Measurements from ENCODE around the gene RTN4.
"Not testable (repeated sequence)": the region's sequence is repeated elsewhere in the genome, so short reads cannot be mapped to it uniquely, and the experiment has no call there.

RTN4 gene

DNA sequence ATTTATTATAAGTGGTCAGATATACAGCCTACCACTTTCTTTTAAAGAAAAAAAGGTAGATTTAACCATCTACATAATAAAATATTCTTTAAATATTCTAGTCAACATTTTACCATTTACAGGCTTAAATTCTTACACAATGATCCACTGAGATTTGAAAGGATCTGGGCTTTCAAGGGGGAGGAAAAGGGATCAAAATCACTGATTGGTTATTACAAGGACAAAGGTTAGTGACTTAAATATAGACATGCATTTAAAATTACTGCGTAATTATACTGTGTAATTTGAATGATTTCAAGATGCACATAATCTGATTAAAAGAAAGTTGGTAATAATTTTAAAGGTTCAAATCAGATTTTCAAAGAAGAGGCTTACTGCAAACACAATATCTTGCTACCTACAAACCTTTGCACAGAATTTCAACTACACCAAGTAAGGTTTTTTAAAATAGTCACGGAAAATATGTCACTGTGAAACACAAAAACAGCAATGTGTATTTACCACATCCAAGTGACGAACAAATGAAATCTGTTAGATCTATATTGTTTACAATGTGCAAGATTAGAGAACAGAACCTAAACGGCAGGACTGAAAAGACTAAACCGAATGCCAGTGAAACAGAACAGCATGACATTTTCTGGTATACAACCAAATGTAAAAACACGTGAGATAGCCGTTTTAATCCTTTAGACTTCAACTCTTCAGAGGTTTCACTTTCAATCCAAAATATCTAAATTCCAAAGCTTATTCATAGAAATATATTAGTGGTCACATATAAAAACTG is 40.8 kb downstream of the RTN4 start:
- no peak for DNase-seq

DNA sequence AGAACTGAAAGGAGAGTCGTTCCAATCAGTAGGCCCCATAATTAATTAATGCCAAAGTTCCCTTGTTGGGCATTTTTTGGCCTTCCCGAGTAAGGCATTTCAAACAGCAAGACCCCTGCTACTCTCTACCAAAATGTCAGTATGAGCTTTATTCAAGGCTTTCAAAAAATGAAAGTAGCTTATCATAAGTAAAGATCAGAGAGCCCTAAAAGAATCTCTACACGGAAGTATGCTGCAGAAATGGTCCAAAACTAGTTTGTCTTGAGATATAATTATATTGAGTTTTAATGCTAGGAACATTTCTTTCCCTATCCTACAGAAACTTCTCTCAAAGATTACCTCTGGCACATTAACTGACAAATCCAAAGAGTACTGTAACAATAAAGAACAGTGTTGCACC is 43.9 kb downstream of the RTN4 start:
- no peak for DNase-seq

DNA sequence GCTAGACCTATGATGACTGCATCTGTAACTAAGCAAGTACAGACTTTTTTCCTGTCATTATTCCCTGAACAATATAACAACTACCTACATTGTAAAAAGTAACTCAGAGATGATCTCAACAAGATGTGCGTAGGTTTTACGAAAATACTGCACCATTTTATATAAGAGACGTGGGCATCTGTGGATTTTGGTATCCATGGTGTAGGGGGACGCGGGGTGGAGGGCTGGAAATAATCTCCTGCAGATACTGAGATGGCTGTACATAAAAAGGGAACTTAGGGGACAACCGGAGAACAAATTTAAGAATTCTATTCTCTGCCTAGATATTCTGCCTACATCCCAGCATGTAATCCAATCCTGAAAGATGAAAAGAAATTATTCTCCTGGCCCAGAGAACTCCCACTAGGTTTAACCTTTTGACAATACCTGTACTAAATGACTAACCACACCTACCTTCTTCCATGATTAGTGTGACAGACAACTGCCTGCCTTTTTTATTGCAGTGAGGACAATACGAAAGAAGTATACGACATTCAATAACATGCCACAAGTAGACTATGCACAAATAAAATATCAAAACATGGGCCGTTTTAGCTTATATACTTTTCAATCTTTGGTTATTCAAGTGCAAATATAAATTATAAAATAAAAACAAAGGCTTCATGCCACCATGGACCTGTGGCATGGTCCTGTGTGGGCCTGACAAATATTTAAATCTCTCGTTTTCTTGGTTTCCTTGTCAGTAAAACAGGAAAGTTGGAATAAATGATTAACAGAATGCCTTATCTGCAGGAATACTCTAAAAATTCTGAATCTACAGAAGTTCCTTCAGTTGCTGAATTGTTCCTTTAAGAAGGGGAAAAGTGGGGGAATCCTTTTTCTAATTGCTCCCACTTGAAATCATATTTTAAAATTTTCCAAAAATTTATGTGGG is 46.3 kb downstream of the RTN4 start:
- no peak for DNase-seq

DNA sequence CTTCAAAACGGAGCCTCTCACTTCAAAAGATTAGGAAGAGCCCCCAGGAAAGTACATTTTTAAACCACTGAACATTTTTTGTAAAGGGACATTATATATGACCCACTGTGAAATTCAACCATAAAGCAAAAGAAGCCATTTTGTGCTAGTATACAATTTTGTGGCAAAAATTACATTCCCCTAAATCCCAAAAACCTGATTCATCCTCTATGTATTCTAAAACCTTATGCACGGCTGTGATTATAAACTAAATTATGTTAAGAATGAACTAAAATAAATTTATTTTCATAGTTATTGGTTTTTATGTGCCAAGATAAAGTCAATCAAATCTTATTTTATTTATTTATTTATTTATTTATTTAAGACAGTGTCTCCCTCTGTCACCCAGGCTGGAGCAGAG is 48.5 kb downstream of the RTN4 start:
- DNase-seq, result no peak

DNA sequence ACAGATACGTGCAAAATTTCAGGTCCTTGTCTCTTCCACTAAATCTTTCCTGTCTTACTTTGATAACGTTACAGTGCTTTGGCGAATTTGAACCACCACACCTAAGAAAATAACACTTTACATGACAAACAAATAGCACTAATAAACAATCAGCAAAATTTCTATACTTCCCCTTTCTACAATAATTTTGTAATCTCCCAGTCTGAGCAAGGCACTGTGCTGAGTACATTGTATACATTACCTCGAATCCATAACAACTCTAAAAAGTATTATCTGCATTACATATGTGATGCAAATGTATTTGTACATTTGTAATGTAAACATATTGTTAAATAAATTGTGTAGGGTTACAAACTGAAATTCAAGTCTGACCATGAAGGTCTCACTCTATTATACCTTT is 49.9 kb downstream of the RTN4 start:
- peak; percentile 22 to 63 (median 60) for DNase-seq

DNA sequence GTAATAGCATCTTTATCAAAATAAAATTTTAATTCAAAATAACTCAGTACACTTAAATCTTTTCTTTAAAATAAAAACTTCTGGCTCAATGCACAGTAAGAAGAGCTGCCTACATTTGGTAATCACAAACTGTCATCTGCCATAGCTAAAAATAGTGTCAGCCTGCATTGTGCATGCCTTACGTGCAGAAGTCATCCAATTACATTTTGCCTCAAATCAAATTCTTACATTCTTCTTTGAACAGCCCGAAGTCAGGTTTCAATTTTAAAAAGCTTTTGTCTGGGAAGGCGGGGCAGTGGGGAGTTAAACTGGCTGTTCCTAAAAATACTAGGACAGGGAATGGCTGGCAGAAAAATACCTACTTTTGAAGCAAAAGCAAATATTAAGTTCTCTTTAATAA is 51.1 kb downstream of the RTN4 start:
- DNase-seq, result peak; percentile 14 to 57 (median 36)

DNA sequence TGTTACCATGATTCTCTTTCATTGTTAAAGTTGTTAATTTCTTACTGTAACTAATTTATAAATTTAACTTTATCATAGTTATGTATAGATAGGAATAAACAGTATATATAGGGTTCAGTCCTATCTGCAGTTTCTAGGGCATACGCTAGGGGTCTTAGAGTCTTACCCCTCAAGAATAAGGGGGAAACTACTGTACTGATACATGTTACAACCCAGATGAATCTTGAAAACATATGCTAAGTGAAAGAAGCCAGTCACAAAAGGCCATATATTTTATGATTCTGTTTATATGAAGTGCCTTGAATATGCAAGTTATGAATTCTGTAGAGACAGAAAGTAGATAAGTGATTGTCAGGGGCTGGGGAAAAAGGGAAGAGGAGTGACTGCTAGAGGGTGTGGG is 52.4 kb downstream of the RTN4 start:
- DNase-seq, result no peak

DNA sequence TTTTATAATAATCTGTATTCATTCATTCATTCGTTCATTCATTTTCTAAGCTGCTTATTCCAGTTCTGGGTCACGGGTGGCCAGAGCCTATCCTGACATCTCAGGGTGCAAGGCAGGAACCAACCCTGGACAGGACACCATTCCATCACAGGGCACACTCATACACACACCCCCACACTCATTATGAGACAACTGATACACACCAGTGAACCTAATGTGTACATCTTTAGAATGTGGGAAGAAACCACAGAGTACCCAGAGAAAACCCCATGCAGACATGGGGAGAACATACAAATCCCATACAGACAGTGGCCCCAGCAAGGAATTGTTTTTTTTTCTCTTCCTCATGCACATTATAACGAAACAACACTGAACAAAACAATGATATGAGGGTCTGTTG is 54.7 kb downstream of the RTN4 start:
- no peak for DNase-seq

DNA sequence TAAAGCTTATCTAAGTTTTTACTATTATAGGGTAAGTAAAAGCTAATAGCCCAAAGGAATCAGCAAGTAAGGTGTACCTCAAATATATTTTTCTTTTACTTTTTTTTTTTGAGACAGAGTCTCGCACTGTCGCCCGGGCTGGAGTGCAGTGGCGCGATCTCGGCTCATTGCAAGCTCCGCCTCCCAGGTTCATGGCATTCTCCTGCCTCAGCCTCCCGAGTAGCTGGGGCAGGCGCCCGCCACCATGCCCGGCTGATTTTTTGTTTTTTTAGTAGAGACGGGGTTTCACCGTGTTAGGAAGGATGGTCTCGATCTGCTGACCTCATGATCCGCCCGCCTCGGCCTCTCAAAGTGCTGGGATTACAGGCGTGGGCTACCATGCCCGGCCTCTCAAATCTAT is 59.6 kb downstream of the RTN4 start:
- DNase-seq, result not testable (repeated sequence)

DNA sequence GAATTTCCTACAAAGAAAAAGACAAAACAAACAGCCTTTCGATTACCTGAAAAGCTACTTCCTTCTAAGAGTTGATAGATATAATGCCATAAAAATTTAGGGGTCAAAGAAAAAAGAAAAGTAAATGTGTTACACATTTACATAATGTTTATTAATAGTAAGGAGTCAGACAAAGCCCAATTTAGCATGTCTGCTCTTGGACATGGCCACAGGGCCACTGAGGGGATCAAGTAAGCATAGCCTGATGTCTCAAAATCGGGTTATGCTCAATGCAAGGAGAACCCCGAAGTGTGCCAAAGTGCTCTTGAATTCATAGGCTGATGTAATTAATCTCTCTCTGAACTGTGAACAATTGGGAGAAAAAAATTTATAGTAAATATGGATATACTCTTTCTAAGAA is 61.6 kb downstream of the RTN4 start:
- no peak for DNase-seq

DNA sequence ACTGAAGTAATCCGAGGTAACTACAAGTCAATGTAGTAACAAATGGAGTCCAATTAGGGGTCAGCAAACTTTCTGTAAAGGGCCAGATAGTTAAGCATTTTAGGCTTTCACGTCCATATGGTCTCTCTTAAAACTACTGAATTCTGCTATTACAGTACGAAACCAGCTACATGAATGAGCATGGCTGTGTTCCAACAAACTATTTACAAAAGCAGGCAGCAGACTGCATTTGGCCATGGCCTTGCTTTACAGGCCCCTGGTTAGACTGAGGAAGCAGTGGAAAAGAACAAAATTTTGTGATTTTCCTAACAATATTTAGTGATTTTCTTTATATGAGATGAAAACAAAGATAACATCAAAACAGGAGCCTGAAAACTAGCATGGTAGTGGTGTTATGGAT is 64.0 kb downstream of the RTN4 start:
- DNase-seq, result no peak

DNA sequence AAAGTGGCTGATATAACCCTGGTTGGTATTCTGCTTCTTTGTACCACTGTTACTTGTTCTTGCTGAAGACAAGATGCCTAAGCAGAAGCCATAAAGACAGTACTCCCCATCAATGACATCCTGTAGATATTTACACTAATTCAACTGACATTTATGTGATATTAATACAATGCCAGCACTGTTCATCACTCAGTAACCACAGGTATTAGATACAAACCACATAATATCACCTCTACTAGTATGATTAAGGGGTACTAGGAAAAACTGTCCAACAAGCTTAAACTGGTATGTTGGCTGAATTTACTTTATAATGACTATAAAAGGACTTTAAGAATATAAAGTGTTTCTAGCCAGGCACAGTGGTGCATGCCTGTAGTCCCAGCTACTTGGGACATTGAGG is 65.8 kb downstream of the RTN4 start:
- DNase-seq, result no peak

DNA sequence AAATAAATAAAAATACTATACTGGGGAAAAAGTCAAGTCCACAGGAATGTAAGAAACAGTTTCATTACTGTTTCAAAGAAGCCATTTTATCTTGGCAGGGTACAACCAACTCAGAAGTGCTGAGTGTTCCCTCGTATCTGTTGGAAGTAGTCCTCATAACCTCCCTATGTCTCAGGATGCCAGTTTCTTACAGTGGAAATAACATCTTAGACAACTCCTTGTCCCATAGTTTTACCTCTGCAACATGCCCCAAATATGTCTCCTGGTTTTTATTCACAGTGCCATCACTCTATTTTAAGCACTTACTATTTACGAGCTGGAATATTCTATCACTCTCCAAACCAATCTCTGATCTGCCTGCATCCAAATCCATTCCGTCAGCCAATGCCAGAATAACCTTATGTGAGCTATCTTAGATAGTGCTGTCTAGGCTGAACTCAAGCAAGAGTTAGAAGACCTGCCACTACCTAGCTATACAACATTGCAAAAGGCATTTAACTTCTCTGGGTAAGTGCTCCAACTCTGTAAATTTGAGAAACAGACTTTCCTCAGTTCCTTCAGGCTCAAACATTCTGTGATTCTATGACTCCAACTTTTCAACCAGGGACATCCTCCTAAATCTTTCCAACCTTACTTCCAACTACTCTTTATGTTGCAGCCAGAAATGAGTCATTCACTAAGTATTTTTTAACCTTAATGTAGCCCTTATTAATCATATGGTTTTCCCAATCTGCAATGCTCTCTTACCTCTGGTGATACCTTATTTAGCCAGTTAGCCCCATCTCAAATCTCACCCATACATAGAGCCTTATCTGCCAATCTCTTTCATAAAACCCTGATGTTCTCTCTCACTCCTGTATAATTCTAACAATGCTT is 66.7 kb downstream of the RTN4 start:
- no peak for DNase-seq

DNA sequence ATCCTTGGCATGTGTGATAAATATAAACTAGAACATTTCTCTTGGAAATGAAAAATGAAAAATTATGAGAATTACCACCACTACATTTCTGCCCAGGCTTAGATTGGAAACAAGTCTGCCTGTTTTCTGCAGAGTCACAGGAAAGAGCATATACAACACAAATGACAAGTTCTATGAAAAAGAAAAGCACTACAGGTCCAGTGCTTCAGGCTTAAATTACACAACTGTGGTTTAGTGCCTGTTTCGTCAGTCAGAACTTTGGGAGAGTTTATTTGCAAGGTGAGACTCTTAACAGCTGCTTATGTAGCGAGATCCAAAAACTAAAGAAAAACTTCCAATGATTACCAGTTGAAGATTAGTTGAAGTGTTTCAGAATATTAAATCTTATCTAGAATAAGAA is 68.9 kb downstream of the RTN4 start:
- no peak for DNase-seq

DNA sequence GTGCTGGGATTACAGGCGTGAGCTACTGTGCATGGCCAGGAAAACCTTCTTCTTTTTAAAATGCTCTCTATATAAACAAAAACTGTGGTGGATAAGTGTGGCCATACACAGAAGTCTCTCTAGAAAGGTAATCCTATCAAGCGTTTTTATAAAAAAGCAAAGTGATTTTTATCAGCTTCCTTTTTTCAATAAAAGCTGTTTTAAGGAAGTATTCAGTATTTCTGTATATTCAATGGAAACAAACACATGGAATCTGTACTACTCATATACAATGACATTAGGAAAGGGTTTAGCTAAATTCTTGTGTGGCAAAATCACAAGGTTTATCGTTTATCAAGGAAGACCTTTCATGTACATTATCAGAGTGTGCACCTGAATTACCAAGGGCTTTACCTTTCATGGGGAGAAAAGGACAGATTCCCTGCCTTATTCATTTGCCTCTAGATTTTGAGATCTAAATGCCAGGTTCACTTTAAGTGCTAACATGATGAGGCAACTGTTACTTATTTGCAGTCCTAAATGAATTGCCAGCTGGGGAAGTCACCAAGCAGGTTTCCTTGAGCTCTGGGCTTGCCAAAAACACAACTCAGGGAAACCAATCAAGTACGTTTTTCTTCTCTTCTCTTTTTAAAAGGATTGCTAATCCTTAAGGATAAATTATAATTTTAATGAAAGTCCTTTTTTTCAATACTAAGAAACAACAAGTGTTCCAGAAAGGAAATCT is 70.8 kb downstream of the RTN4 start:
- no peak for DNase-seq

DNA sequence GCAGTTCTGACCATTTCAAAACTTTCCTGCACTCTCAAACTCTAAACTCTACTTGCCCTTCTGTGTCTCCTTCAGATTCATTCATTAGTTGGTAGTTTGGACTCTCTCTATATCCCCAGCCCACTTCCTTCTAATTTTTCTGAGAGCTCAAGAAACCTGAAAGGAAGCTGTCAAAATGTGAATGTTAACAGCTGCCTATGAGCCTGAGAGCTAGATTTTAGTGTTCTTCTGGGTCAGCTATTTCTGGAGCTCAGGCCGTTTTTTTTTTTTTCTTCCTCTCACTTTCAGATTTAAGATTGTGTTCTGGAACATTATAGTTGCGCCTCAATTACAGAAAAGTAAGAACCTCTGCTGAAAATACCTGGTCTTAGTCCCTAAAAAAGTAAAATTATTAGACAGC is 73.1 kb downstream of the RTN4 start:
- no peak for DNase-seq

DNA sequence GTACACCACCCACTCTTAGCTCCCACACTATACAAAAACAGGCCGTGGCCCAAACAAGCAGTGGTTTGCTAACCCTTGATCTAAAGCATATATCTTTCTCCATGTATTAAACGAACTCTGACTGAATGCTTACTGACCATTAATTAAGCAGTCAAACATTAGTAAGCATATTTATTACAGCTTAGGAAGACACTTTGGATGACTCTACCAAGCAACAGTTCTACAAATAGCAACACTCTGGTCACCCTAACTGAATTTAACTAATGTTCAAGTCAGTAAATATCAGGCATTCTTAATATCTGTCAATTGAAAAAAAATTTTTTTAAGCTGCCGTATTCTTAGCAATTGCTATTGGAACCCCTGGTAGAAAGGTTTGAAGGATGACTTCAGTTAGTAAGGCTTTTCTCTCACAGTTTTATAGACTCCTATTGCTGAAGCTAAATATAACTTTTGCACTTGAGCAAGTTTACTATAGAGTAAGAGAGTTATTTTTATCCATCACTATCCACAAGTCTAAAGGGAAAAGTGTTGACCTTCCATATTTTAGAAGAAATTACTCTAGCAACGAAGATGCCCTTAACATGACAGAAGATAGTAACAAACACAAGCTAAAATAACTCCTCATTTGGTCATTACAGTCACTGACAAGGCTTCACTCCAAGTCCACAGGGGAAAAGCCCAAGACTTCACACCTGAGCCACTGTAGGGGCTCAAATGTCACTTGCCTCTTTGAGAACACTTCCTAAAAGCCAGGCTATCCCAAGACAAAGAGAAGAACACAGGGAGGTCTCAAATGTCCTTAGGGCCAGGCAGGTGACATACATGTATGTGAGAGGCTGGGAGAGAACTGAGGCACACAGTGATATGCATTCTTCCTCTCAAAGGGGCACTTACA is 74.4 kb downstream of the RTN4 start:
- DNase-seq, result no peak

DNA sequence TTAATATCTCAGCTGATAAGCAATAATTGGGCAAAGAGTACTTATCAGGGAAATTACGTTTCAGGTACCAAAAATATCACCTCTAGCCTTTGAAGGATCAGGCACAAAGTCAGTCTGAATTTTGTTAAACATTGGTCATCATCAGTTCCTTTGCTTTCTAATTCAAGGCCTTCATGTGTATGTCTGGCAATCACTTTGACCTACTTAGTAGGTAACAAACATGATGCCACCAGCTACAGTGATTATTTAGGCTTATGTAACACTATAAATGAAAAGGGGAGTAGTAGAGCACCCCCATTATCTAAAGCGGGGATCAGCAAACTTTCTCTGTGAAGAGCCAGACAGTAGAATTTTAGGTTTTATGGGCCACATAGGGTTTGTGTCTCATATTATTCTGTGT is 75.1 kb downstream of the RTN4 start:
- DNase-seq, result no peak

DNA sequence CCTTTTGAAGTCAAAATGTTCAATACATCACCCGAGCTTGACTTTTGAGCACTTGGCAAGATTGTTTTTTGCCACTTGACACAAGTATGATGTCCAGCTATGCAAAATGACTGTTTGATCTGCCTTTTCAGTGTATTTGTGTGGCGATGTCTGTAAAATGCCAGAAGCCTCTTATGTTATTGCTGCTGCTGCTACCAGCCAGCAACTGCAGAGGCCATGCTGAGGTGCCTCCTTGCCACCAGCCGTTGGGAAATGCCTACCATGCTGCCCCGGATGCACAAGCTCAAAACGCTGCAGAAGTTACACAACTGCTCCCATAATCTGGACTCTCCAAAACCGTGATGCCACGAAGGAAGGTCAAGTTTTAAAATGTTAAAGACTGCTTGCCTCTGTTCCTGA is 80.3 kb downstream of the RTN4 start:
- DNase-seq, result no peak

DNA sequence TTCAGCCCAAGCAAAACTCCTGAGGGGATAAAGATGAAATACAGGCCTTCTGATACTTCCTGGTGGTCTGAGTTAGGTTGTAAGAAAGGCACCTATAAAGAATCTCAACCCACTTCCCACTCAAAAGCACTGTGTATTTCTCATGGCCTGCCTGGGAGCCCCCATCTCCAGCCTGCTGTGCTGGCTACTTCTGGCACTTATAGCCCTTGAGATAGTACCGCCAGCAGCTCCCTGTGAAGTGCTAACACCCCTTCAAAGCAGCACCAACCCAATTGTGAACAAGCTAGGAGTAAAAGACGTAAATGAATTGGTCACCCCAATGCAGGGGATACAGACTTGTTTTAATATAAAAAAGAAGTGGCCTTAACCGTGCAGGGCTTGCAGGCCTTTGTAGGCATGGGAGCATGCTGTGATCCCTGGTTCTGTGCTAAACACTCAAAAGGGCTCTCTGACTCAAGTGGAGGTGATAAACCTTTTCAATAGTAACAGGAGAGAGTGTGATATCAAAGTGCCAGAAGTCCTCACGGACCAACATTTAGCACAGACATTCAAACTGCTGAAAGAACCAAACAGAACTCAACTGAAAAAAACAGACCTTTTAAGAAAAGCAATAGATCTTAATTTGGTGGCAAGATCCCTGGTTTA is 80.8 kb downstream of the RTN4 start:
- peak in 1 of 3 donors; percentile 17 for DNase-seq

Data from suppressor macrophage treated with lipopolysaccharide for 1 hour (primary cell).